HG03139 (cell line): ENCODE measurements around the gene ABAT.
"Not testable (repeated sequence)": the region's sequence is repeated elsewhere in the genome, so short reads cannot be mapped to it uniquely, and the experiment has no call there.

Source experiments
- ATAC-seq: cut with Tn5 transposase; IDR thresholded peaks from one replicate; pipeline ENCODE4 v1.9.1; 2021; ENCODE audit not compliant: unreplicated experiment

Gene ABAT

DNA sequence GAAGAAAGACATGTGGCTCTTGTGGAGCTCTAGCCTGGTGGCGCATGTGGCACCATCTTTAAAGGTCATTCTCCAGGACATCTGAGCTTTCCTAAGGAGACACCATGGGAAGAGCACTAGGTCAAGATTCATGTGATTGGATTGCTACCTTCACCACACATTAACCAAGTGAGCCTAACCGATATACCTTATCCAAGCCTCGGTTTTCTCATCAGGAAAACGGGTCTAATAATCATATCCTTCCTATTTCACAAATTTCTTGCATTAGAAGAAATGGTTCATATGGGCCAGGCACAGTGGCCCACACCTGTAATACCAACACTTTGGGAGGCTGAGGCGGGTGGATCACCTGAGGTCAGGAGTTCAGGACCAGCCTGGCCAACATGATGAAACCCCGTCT is 64.7 kb downstream of the ABAT start:
- no peak for ATAC-seq

DNA sequence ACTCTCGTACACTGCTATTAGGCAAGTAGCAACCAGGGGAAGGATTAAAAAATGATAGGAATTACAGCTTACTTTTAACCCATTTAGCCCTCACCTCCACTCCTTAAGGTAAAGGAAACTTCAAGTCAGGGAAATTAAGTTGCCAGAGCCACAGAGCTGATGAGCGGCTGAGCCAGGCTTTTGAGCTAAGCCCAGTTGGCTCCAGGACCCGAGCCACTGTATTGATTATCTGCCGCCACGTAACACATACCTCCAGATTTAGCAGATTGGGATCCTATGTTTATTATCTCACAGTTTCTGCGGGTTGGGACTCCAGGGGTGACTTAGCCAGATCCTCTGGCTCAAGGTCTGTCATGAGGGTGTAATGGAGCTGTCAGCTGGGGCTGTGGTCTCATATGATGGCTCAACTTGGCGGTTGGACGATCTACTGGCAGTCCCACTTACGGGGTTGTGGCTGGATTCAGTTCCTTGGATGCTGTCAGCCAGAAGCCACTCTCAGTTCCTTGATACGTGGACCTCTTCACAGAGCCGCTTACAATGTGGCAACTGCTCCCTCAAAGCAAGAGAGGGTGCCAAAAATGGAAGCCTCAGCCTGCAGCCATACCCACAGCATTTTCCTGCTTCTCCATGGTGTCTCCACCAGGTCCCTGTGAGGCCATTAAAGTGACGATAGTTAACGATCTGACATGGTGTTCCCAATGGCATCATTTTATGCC is 65.7 kb downstream of the ABAT start:
- no peak for ATAC-seq

DNA sequence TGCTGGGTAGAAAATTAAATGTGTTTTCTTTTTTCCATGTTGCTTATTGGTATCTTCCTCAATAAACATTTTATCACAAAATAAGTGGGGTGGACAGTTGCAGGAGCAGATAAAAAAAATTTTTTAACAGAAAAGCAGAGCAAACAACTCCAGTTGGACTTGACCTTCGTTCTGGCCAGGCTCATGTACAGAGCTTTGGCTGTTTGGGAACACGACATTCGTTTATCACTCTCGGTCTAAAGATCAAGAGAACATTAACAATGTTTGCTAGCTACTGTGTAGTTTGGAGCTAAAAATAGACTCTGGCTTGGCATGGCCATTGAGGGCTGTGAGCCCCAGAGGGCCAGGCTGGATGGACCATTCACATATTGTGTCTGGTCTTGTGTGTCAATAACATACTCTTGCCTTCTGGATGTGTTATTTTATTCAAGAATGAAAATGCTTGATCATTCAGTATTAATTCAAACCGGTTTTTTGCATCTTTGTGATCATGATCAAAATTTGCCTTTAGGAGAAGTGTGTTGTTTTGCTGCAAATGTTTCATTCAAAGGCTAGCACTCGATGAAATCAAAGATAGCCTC is 66.4 kb downstream of the ABAT start:
- ATAC-seq, result no peak

DNA sequence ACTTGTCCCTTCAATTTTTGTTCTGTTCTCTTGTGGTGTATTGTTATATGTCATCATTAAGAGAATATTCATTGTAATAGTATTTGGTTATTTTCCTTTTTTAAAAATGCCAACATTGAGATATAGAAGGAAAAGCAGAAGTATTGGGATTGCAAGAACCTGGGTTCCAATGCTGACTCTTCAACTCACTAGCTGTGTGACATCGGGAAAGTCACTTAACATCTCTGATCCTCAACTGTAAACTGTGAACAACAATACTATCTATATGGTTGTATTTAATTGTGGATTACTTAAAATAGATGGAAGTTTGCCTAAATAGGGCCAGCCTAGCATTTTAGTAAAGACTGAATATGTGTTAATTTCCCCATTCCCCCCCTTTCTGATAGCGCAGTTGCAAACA is 67.2 kb downstream of the ABAT start:
- no peak for ATAC-seq

DNA sequence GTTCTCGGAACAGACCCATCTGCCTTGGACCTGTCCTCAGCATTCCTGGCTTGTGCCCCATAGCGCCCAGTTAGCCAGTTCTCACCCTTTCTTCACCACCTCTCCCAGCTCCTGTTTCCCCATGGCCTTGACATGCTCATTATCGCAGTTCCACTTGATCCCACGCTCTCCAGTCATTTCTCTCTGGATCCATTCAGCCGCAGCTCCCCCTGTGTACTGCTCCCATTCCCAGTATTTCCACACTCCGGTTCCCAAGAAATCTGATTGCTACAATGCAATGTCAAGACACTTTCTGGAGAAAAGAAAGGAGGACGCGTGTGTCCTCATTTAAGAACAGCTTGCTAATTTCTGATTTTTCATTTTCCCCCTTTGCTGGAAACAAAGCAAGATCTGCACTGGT is 67.7 kb downstream of the ABAT start:
- no peak for ATAC-seq

DNA sequence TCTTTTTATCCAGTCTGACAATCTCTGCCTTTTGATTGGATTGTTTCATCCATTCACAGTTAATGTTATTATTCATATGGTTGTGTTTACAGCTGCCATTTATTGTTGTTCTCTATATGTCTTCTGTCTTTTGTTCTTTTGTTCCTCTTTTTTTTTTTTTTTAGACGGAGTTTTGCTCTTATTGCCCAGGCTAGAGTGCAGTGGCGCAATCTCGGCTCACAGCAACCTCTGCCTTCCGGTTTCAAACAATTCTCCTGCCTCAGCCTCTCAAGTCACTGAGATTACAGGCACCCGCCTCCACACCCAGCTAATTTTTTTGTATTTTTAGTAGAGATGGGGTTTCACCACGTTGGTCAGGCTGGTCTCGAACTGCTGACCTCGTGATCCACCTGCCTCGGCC is 74.5 kb downstream of the ABAT start:
- ATAC-seq, result not testable (repeated sequence)

DNA sequence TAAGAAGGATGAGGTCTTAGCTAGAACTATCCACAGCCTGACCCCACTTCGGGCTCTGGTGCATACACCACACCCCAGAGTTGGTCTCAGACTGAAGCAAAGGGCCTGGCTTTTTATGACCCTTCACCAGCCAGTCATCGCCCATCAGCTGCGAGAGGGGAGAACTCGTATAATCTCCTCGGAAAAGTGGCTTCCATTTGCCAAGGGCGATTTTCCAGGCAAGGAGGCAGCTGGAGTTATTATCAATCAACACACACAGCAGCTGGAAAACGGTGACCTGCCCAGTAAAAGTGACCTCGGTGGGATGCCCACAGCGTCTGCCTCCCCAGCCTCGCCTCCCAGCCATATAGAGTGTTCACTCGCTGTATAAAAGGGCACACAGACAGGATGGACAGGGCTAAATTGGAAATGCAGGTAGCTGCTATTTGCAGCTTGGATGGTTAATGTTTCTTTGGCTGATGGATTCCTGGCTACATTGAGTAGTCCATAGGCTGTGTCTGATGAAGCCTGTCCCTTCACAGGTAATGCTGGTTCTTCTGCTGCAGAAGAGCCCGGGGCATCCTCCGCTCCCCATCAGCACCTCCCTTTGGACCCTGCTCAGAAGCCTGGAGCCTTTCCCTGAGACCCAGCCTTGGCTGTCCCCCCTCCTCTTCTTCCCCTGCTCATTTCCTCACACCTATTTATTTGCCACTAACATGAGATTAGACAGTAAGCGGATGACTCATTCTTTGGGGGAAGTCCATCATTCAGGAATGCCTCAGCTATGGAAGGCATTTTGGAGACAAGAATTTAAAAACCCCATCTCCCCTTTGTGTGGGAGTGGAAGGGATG is 77.3 kb downstream of the ABAT start:
- no peak for ATAC-seq

DNA sequence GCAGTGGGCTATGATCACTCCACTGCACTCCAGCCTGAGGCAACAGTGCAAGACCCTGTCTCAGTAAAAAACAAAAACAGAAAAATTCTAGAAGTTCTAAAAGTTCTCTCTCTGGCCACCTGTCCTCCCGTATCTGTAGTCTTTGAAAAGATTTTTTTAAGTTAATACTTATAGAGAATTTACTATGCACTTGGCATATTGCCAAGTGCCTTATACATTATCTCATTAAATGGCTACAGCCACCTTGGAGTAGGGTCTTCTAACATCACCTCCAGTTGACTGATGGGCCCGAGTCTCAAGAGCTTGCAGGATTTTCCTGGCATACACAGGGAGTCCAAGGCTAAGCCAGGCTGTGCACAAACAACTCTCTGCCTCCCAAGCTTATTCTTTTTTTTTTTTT is 78.3 kb downstream of the ABAT start:
- no peak for ATAC-seq

DNA sequence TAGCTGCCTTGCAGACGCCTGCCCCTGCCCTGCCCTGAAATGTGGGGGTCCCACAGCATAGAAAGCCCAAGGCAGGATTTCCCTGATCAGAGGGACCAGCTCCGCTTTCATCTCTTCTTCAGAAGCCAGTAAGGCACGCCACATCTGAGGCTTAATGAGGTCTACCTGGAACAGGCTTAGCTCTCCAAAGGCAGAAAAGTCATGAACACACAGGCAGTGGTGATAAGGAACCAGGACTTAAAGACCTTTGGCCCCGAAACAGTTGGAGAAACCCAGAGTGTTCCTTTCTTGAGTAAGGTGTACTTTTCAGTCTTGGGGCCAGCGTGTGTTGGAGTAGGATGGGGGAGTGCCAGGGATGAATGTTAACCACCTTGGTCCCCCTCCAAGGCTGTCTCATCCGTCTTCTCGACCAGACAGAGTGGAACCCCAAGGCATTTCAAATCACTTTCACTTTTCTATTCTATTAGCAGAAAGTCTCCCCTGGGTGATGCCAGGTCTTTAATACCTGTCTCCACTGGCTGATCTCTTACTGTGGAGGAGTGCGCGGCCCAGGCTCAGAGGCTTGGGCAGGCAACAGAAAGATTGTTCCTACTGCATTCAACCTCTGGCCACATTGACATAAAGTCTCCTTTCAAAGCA is 79.1 kb downstream of the ABAT start:
- no peak for ATAC-seq

DNA sequence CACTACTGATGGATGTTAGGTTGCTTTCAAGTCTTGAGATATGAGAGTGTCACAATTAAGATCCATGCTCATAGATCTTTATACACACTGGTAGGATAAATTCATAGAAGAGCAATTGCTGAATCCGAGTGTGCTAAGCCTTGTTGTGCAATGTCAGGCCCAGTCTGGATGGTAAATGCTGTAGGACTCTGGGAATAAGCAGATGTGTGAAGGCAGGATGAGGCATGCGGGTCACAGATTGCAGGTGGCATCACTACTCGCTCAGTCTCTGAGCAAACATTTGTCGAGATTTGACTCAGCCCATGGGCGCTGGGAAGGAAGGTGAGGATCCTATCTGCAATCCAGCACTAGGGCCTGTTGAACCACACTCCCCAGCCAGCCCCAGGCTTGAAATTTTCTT is 82.3 kb downstream of the ABAT start:
- no peak for ATAC-seq

DNA sequence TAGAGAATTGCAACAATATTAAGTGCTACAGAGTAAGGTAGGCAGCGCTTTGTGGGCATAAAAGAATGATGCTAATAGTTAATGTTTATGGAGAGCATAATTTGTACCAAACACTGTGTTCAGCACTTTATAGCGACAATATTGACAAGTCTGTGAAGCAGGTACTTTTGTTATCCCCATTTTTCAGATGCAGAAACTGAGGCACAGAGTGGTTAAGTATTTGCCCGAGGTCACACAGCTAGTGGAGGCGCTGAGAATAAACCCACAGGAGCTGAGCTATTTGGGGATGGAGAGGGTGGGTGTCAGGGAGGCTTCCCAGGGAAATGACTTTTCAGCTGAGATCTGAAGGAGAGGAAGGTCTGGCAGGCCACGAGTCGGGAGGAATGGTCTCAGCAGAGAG is 83.6 kb downstream of the ABAT start:
- no peak for ATAC-seq

DNA sequence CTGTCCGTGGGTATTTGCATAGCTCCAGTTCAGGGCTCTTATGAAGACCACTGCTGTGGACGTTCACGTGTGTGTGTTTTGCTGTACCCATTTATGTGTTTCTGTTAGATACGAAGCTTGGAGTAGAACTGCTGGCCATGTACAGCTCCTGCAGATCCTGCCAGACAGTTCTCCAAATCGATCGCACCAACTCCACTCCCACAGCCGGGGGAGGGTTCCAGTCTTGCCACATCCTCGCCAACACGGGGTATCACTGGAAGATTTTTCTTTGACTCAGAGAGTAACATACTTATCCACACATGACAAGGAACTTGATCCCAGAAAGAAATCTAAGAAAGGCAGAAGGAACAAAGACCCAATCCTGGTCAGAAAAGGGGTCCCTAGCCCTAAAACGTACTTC is 85.6 kb downstream of the ABAT start:
- ATAC-seq, result no peak

DNA sequence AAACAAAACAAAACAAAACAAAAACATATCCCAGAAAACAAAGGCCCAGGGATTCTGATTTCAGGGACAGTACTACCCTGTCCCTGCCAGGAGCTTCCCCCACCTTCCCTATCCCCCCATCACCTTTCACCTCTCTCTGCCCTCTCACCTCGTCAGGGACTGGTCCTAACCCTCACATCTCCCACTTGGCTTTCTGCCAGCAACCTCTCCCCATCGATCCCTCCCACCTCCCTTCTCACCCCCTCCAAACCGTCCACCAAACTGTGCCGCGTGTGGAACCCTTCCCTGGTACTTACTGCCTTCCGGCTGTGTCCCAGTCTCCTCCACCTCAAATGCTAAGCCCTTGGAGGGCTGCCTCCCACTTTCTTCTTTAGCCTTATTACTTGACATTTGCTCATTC is 86.7 kb downstream of the ABAT start:
- ATAC-seq, result no peak

DNA sequence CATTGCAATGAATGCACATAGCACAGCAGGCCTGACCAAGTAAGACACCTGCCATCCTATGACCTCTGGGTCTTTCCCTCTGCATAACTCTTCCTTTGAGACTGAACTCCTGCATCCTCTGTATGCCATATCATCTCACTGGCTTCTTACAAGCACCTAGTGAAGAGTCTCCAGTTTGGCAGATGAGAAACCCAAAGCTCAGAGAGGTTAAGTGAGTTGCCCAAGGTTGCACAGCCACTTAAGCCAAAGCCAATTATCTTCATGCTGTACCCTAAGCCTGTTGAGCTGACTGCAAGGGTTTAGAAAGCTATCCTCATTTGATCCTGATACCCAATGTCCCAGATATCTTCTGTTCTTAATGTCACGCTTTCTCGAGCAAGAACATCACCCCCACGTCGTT is 87.8 kb downstream of the ABAT start:
- ATAC-seq, result no peak

DNA sequence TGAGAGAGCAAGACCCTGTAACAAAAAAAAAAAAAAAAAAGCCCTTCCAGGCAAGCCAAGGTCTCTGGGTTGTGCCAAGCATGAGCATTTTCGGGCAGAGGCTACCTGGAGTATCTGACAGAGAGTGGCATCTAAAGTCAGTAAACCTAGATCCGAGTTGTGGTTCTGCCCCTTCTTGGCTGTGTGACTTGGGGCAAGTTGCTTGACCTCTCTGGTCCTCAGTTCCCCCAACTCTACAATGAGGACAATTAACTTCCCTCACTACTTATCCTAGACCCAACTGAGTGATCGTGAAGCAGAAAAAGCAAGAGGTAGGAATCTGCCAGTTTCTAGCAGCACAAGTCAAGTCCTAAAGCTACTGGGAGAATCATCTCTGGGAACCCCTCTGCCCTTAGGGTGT is 88.7 kb downstream of the ABAT start:
- ATAC-seq, result no peak

DNA sequence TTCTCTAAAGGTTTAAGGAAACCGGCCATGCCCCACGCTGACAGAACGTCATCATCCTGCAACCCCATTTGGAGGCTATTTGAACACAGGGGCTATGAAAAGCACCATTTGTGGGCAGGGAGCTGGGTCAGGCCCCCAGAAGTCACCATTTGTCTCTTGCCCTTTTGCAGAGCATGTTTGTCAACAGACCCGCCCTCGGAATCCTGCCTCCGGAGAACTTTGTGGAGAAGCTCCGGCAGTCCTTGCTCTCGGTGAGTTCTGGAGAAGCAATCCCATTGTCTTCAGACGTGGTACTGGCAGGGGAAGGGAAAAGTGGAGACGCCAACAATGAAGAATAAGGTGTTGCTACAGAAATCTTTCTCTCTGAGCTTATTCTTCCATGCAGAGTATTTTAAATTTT is 89.5 kb downstream of the ABAT start:
- no peak for ATAC-seq

DNA sequence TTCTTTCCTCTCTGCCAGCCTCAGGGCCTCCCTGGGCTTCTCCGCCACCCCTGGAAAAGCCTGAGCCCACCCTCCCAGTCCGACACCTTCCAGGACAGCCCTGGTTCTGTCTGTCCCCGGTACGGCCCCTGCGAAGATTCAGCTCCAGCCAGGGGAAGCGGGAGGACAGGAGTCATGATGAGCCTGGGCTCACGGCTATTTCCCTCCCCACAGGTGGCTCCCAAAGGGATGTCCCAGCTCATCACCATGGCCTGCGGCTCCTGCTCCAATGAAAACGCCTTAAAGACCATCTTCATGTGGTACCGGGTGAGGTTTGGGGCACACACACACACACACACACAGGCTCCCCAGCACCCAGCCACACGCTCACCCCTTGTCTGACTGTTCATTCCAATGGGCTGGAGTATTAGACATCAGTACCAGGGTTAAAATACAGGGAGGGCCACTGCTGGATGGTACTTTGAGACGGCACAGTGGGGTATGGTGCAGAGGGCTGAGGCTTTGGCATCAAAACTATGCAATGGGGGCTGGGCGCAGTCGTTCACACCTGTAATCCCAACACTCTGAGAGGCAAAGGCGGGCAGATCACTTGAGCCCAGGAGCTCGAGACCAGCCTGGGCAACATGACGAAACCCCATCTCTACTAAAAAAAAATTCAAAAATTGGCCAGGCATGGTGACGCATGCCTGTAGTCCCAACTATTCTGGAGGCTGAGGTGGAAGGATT is 90.3 kb downstream of the ABAT start:
- ATAC-seq, result no peak

DNA sequence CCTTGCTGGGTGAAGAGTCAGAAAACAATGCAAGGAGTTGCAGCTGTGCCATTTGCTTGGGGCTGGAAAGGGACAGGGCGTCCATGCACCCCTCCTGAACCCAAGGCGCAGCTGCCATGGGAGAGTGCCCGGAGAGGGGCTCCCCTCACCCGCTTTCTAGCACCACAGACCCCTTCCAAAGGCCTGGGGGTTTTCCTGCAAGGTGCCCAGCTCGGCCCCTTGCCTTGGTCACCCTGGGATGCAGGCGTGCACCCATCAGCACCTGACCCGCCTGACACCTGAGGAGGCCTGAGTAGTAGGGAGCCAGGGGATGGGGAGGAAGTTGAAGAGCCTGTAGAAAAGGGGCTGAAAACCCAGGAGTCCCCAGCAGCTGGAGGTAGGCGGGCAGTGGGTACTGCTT is 92.8 kb downstream of the ABAT start:
- ATAC-seq, result no peak

DNA sequence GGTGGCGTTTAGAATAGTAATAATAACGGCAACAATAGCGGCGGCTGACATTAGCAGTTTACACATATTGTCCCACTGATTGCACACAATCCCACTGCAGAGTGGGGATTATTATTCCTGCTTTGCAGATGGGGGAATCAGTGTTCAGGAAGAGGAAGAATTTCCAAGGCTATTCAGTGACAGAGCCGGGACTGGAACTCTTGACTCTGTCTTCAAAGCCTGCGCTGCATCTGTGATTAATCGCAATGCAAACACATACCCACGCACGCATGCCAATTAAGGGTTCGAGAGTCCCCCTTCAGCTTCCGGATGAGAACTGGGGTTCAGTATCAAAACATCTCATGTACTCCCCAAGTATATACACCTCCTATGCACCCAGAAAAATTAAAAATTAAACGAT is 93.9 kb downstream of the ABAT start:
- ATAC-seq, result no peak

DNA sequence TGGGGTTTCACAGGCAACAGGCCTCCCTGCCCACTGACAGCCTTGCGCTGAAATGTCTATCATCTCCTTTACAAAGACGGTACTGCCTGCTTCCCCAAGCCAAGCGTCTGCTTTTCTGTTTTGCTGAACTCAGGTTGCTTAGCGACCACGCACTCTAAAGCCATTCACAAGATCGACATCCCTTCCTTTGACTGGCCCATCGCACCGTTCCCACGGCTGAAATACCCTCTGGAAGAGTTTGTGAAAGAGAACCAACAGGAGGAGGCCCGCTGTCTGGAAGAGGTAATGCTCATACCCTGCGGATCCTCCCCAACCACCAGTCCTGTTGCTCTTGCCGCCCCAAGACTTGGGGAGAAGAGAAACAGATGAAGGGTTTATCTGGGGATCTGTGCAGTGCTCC is 94.3 kb downstream of the ABAT start:
- ATAC-seq, result no peak

DNA sequence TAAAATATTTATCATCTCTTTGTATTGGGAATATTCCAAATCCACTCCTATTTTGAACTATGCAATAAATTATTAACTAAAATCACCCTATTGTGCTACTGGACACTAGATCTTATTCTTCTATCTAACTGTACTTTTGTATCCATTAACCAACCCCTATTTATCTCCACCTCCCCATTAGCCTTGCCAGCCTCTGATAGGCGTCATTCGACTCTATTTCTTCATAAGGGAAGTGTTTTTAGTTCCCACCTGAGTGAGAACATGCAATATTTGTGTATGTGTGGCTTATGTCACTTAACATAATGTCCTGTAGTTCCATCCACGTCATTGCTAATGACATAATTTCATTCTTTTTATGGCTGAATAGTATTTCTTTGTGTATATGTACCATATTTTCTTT is 99.1 kb downstream of the ABAT start:
- no peak for ATAC-seq
